IMR-90 (cell line): ENCODE results near the gene ISM1. TPM values are rescaled to one million over a fixed set of nuclear protein-coding genes. Genes with fewer than 3 reads are reported as not detected.

Experiments used
- ATAC-seq: fragments of 200-7000 bp; cut with Tn5 transposase; 2 replicates; pipeline ENCODE4 v1.9.1; 2020; ENCODE audit warnings: low read depth, mild to moderate bottlenecking, moderate library complexity
- BruUV-seq: library from RNA; stranded (reverse); fragments of 400-500 nt; replicated peaks from 2 replicates; lab custom pipeline; 2021; lab: Mats Ljungman, UMichigan
- CTCF ChIA-PET: fragments of 300-600 bp; formaldehyde crosslinking; extraction: SDS; loops from one replicate; lab custom pipeline; 2021; ENCODE audit warnings: antibody characterized with exemption; lab: Yijun Ruan, JAX
- POLR2A ChIA-PET: fragments of 300-600 bp; sonication (Branson Sonifier 250); formaldehyde crosslinking; loops from one replicate; lab custom pipeline; 2022; ENCODE audit warnings: antibody characterized with exemption; ENCODE audit not compliant: unreplicated experiment; lab: Charles Lee
- DNase-seq: peaks from one replicate; pipeline ENCODE4 v3.0.0; 2013
- H2AFZ ChIP-seq: replicated peaks from 2 replicates; pipeline ENCODE3; 2013; ENCODE audit warnings: low read length, mild to moderate bottlenecking; ENCODE audit not compliant: poor library complexity
- H2AK5ac ChIP-seq: 2 replicates; pipeline ENCODE4 v1.6.1; 2013; ENCODE audit warnings: low read depth, low read length, inconsistent platforms
- H2AK9ac ChIP-seq: replicated peaks from 2 replicates; pipeline ENCODE3; 2013; ENCODE audit warnings: mild to moderate bottlenecking, low read depth, low read length, moderate library complexity; ENCODE audit not compliant: poor library complexity
- H2BK120ac ChIP-seq: 2 replicates; pipeline ENCODE4 v1.6.1; 2013; ENCODE audit warnings: low read depth, low read length, inconsistent platforms
- H2BK15ac ChIP-seq: 3 replicates; pipeline ENCODE4 v1.6.1; 2013; ENCODE audit warnings: low read depth, low read length, inconsistent platforms
- H2BK20ac ChIP-seq: 2 replicates; pipeline ENCODE4 v1.6.1; 2013; ENCODE audit warnings: low read depth, mild to moderate bottlenecking, inconsistent platforms, low read length, moderate library complexity
- H2BK5ac ChIP-seq: 2 replicates; pipeline ENCODE4 v1.6.1; 2013; ENCODE audit warnings: mild to moderate bottlenecking, low read depth, low read length, inconsistent platforms; ENCODE audit not compliant: poor library complexity, severe bottlenecking
- H3K14ac ChIP-seq: replicated peaks from 2 replicates; pipeline ENCODE4 v1.6.1; 2013; ENCODE audit warnings: low read depth, low read length, inconsistent platforms
- H3K18ac ChIP-seq: 2 replicates; pipeline ENCODE4 v1.6.1; 2013; ENCODE audit warnings: low read depth, low read length, control low read depth
- H3K23ac ChIP-seq: 2 replicates; pipeline ENCODE4 v1.6.1; 2013; ENCODE audit warnings: low read depth, low read length, inconsistent platforms
- H3K27ac ChIP-seq: 2 replicates; pipeline ENCODE4 v1.5.1; 2013; ENCODE audit warnings: mild to moderate bottlenecking, control low read depth, low read length; ENCODE audit not compliant: insufficient read depth
- H3K27me3 ChIP-seq: 2 replicates; pipeline ENCODE4 v1.6.1; 2013; ENCODE audit warnings: low read length; ENCODE audit not compliant: control insufficient read depth, insufficient read depth
- H3K36me3 ChIP-seq: 2 replicates; pipeline ENCODE4 v1.6.1; 2013; ENCODE audit warnings: low read length, mixed read lengths; ENCODE audit not compliant: control insufficient read depth, insufficient read depth
- H3K4ac ChIP-seq: 2 replicates; pipeline ENCODE4 v1.6.1; 2013; ENCODE audit warnings: low read depth, low read length, inconsistent platforms
- H3K4me1 ChIP-seq: 2 replicates; pipeline ENCODE4 v1.6.1; 2013; ENCODE audit warnings: low read length, mixed read lengths; ENCODE audit not compliant: control insufficient read depth, insufficient read depth
- H3K4me2 ChIP-seq: 2 replicates; pipeline ENCODE4 v1.6.1; 2013; ENCODE audit warnings: low read depth, mild to moderate bottlenecking, control low read depth, low read length, moderate library complexity
- H3K4me3 ChIP-seq: 2 replicates; pipeline ENCODE4 v1.5.1; 2013; ENCODE audit warnings: low read depth, mild to moderate bottlenecking, control low read depth, low read length, moderate library complexity; ENCODE audit not compliant: insufficient read depth
- H3K56ac ChIP-seq: 2 replicates; pipeline ENCODE4 v1.6.1; 2013; ENCODE audit warnings: low read length, inconsistent platforms; ENCODE audit not compliant: insufficient read depth; ENCODE audit errors: extremely low read depth
- H3K79me1 ChIP-seq, 2 experiments: 2 replicates each; pipeline ENCODE4 v1.6.1; 2013; ENCODE audit warnings: low read length in 2 of 2, inconsistent platforms in 1 of 2, low read depth in 1 of 2
- H3K9ac ChIP-seq: 2 replicates; pipeline ENCODE4 v1.6.1; 2013; ENCODE audit warnings: low read depth, low read length, control low read depth
- H3K9me1 ChIP-seq: 2 replicates; pipeline ENCODE4 v1.6.1; 2013; ENCODE audit warnings: low read length, inconsistent platforms; ENCODE audit not compliant: insufficient read depth
- H3K9me3 ChIP-seq: 2 replicates; pipeline ENCODE4 v1.6.1; 2013; ENCODE audit warnings: low read length; ENCODE audit not compliant: control insufficient read depth, insufficient read depth
- H4K20me1 ChIP-seq: 2 replicates; pipeline ENCODE4 v1.6.1; 2013; ENCODE audit warnings: low read length, inconsistent platforms; ENCODE audit not compliant: insufficient read depth
- H4K5ac ChIP-seq: 2 replicates; pipeline ENCODE4 v1.6.1; 2013; ENCODE audit warnings: mild to moderate bottlenecking, low read depth, low read length, control low read depth
- H4K8ac ChIP-seq, 2 experiments: 2 replicates each; pipeline ENCODE4 v1.6.1; 2013; ENCODE audit warnings: low read depth in 2 of 2, low read length in 2 of 2, control low read depth in 1 of 2, inconsistent platforms in 1 of 2
- H4K91ac ChIP-seq: 2 replicates; pipeline ENCODE4 v1.6.1; 2013; ENCODE audit warnings: low read depth, low read length, inconsistent platforms; ENCODE audit not compliant: insufficient read depth
- BHLHE40 ChIP-seq: fragments of 150-350 bp; IDR thresholded peaks from 2 replicates; pipeline ENCODE4 v1.6.1; 2016; ENCODE audit warnings: mild to moderate bottlenecking, low read depth, low read length
- CEBPB ChIP-seq: IDR thresholded peaks from 2 replicates; pipeline ENCODE4 v1.6.1; 2012; ENCODE audit warnings: low read depth, low read length, improper control_type of control experiment
- CHD1 ChIP-seq: IDR thresholded peaks from 2 replicates; pipeline ENCODE4 v1.6.1; 2012; ENCODE audit warnings: low read depth, low read length, improper control_type of control experiment
- ELK1 ChIP-seq: fragments of 150-350 bp; IDR thresholded peaks from 2 replicates; pipeline ENCODE4 v1.6.1; 2016; ENCODE audit warnings: low read depth, mild to moderate bottlenecking, low read length, moderate library complexity, borderline replicate concordance
- RCOR1 ChIP-seq: IDR thresholded peaks from 2 replicates; pipeline ENCODE4 v1.6.1; 2012; ENCODE audit warnings: mild to moderate bottlenecking, low read length, improper control_type of control experiment; ENCODE audit not compliant: insufficient replicate concordance
- RFX5 ChIP-seq: IDR thresholded peaks from 2 replicates; pipeline ENCODE4 v1.8.0; 2012; ENCODE audit warnings: low read depth, mild to moderate bottlenecking, low read length, moderate library complexity
- WGBS, 2 experiments: methylation state at CpG; one replicate each; pipeline versions ENCODE4 v1.1.5 to v1.1.7; 2013; ENCODE audit warnings: missing lambda C conversion rate in 2 of 2; ENCODE audit not compliant: insufficient read length in 1 of 2; ENCODE audit errors: extremely low coverage in 2 of 2; 5-methylcytosine and 5-hydroxymethylcytosine counted together
- dilution Hi-C: fragments of 300-500 bp; cut with HindIII; formaldehyde crosslinking; loops from one replicate; pipeline ENCODE4 v1.14.3; 2018; ENCODE audit warnings: low sequenced_read_pairs; ENCODE audit not compliant: unreplicated experiment
- in situ Hi-C: fragments of 300-500 bp; cut with MboI; formaldehyde crosslinking; loops from 3 replicates; pipeline ENCODE4 v1.14.3; 2019; ENCODE audit warnings: low sequenced_read_pairs, inconsistent platforms, mixed read lengths
- intact Hi-C: fragments of 100-400 bp; cut with micrococcal nuclease; formaldehyde crosslinking; loops from 2 replicates; pipeline ENCODE4 v1.10.0; 2022
- polyA plus RNA-seq, 3 experiments: library from polyadenylated mRNA; depleted of rRNA; stranded (reverse); fragments of >200 nt; gene quantifications; 2 replicates each; pipeline ENCODE4 v1.2.3, GENCODE V29; 2012; ENCODE audit warnings: low replicate concordance in 1 of 3
- total RNA-seq: library from RNA; depleted of rRNA; stranded (reverse); fragments of >200 nt; gene quantifications from 2 replicates; pipeline ENCODE4 v1.2.3, GENCODE V29; 2012

The ISM1 gene
- total and polyA plus RNA-seq, 2 of the 4 experiments (the other 2 are of a cell fraction) = not detected

GRCh38 chr20:13317439-13317838 lies 96.4 kb downstream of the ISM1 start:
- no peaks in the 10 kb centered on the region for H3K36me3 ChIP-seq
- no peak for TF ChIP-seq CEBPB
- no peak for TF ChIP-seq CHD1
- TF ChIP-seq ELK1 = no peak
- no peak for TF ChIP-seq RCOR1
- TF ChIP-seq RFX5 = no peak
- no peak for TF ChIP-seq BHLHE40
- no peak overlapping the region for H3K18ac ChIP-seq
- CTCF ChIA-PET = no interaction called here
- H3K56ac ChIP-seq = no peak overlapping the region
- H3K9me1 ChIP-seq = no peaks in the 10 kb centered on the region
- no peak overlapping the region for H3K4me2 ChIP-seq
- H2BK15ac ChIP-seq = no peak overlapping the region
- H2AK9ac ChIP-seq = no peak overlapping the region
- H2BK120ac ChIP-seq = no peak overlapping the region
- no peak overlapping the region for H3K4ac ChIP-seq
- no peak overlapping the region for H3K23ac ChIP-seq
- BruUV-seq = no TSS peak
- no peak overlapping the region for H3K27ac ChIP-seq
- H4K5ac ChIP-seq = no peak overlapping the region
- intact Hi-C loops (no loop called here), dilution Hi-C loops (no loop called here), in situ Hi-C loops (no loop called here)
- no peak overlapping the region for H2BK20ac ChIP-seq
- DNase-seq (no peak), ATAC-seq (no peak)
- no peaks in the 10 kb centered on the region for H4K20me1 ChIP-seq
- no peak overlapping the region for H3K9ac ChIP-seq
- no peaks in the 10 kb centered on the region for H3K9me3 ChIP-seq
- POLR2A ChIA-PET = no interaction called here
- no peaks in the 10 kb centered on the region for H3K79me1 ChIP-seq
- H2BK5ac ChIP-seq = no peak overlapping the region
- WGBS, 2 experiments = no CpG with 5 or more reads among the region's 1 CpG
- H2AK5ac ChIP-seq = no peak overlapping the region
- no peak overlapping the region for H3K4me3 ChIP-seq
- no peak overlapping the region for H2AFZ ChIP-seq
- H3K27me3 ChIP-seq = peaks cover 3% of the 10 kb centered on the region
- H4K8ac ChIP-seq = no peak overlapping the region
- H4K91ac ChIP-seq = no peak overlapping the region
- no peak overlapping the region for H3K14ac ChIP-seq
- H3K4me1 ChIP-seq = no peaks in the 10 kb centered on the region
